Measurements from ENCODE around the gene NOL4L. TPM values are rescaled to one million over a fixed set of nuclear protein-coding genes. Genes with fewer than 3 reads are reported as not detected.
A peak's percentile ranks its signal among the peaks of the same experiment; 100 is the strongest.

NOL4L gene
- total and polyA plus RNA-seq, 4 donors = 7.9 to 20.6 (median 12.2) TPM

DNA sequence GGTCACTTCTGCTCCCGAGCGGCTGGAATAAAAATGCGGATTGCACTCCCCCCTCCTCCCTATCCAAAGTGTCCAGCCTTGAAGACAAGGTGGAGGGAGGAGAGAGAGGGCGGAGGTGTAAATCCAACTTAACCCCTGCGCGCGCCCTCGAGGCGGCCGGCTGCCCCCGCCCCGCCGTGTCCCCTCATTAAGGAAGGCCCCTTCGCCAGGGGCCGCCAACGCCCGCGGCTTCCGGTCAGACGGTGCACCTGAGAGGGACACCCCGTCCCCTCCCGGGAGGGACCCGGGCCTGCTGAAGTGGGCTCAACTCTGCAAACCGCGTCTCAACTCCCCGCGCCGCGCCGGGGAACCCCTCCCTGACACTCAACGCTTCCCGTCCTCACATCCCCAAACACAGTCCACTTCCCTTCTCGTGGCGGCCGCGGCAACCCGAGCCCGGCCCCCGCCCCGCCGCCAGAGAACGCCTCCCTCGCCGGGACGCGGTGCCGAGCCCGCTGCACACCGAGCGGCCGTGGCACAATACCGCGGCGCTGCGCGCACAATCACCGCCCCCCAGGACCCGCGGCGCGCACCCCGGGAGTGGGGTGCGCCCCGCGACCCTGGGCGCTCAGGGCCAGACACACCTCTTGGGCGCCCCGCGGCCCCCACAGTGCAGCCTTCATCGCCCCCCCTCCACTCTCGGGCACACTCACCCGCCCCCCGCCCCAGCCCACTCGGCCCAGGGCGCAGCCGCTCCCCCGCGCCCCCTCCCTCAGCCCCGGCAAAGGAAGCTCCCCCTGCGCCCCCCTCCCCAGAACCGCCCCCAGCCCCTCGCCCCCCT lies 102.5 kb downstream of the NOL4L start:
- peaks cover 2 to 50% (median 22%) of the 10 kb centered on the region in 5 donors for H3K4me1 ChIP-seq (ENCODE audit: control insufficient read depth in 5 of 5, insufficient read depth in 5 of 5, low read length in 5 of 5)
- ATAC-seq (ENCODE audit: insufficient read depth, low FRiP score) = peak; percentile 16
- peak overlapping the region; percentile 71 for H3K4me3 ChIP-seq
- H3K9ac ChIP-seq (ENCODE audit: insufficient read depth in 1 of 2, low read length in 2 of 2) = peak overlapping the region in 1 of 2 donors; percentile 34
- H3K27ac ChIP-seq (ENCODE audit: low read depth in 1 of 2, low read length in 1 of 2) = peak overlapping the region; percentile 43 to 89
- TF ChIP-seq CTCF (IDR thresholded peaks at IDR 0.05; ENCODE audit: control extremely low read depth, extremely low read depth) = no peak
- no peaks in the 10 kb centered on the region for H3K9me3 ChIP-seq (ENCODE audit: control insufficient read depth in 4 of 4, insufficient read depth in 3 of 4, low read length in 3 of 4)
- 1 to 2% methylated on average over 63 to 81 of the region's 82 CpGs for WGBS, 2 donors
- H3K27me3 ChIP-seq (ENCODE audit: control insufficient read depth in 3 of 3, insufficient read depth in 3 of 3, low read length in 2 of 3) = no peaks in the 10 kb centered on the region
- H3K36me3 ChIP-seq (ENCODE audit: control insufficient read depth in 4 of 4, insufficient read depth in 4 of 4, low read length in 4 of 4) = peaks cover 0 to 2% (median 0%) of the 10 kb centered on the region in 4 donors
- peak; percentile 49 to 53 (median 52) for DNase-seq

DNA sequence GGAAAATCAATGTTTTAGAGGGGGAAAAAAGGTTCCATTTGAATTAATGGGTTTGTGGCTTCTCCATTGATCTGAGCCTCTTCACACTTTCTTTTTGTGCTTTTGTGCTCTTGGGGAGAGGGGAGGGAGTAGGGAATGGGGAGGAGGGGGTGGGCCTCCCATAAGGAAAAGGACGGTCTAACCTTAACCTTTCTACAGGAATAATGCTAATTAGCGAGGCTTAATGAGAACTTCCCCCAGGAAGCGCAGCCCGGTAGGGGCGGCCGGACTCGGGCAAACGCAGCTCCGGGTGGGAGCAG lies 103.0 kb downstream of the NOL4L start:
- H3K27ac ChIP-seq (ENCODE audit: low read depth in 1 of 2, low read length in 1 of 2) = peak overlapping the region; percentile 7 to 89
- no peaks in the 10 kb centered on the region for H3K9me3 ChIP-seq (ENCODE audit: control insufficient read depth in 4 of 4, insufficient read depth in 3 of 4, low read length in 3 of 4)
- peak overlapping the region; percentile 68 for H3K4me3 ChIP-seq
- TF ChIP-seq CTCF (IDR thresholded peaks at IDR 0.05; ENCODE audit: control extremely low read depth, extremely low read depth) = no peak
- no peaks in the 10 kb centered on the region for H3K27me3 ChIP-seq (ENCODE audit: control insufficient read depth in 3 of 3, insufficient read depth in 3 of 3, low read length in 2 of 3)
- peaks cover 0 to 2% (median 0%) of the 10 kb centered on the region in 4 donors for H3K36me3 ChIP-seq (ENCODE audit: control insufficient read depth in 4 of 4, insufficient read depth in 4 of 4, low read length in 4 of 4)
- H3K9ac ChIP-seq (ENCODE audit: insufficient read depth in 1 of 2, low read length in 2 of 2) = peak overlapping the region; percentile 34 to 55
- DNase-seq (no peak), ATAC-seq (ENCODE audit: insufficient read depth, low FRiP score) (no peak)
- 2 to 10% methylated on average over 9 of the region's 9 CpGs for WGBS, 2 donors
- peaks cover 2 to 56% (median 28%) of the 10 kb centered on the region in 5 donors for H3K4me1 ChIP-seq (ENCODE audit: control insufficient read depth in 5 of 5, insufficient read depth in 5 of 5, low read length in 5 of 5)

DNA sequence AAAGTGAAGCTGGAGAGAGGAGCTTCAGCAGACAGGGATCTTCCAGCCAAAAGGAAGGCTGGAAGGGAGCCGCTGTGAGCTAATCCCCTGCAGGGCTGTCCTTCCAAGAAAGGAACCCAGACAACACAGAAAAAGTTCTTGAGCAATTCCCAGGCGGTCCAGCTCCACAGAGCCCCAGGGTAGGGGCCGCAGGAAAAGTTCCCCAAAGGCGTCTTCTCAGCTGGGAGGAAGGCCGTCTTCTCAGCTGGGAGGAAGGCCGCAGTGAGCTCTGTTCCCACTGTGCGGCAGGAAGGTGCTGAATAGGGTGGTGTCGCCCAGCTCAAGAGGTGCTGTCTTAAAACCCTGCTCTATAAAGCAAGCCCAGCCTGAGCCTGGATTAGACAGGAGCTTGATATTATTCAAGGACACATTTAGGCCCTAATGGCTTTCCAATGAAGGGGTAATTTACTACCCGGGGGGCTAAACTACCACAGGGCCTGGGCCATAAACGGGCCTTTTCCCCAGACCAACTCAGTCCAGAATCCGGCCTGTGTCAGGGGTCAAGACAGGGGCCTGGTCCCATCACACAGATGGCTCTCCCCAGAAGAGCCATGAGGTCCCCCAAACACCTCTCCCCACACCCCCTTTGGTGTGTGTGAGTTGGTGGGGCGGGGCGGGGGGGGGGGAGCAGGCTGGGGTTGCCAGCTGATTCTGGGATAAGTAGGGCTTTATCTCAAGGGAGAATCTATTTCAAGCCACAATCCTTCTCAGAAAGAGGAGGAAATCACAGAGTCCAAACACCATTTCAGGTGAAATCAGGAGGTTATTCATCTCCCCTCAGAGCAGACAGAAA lies 103.6 kb downstream of the NOL4L start:
- Histone ChIP-seq H3K9ac (ENCODE audit: insufficient read depth in 1 of 2, low read length in 2 of 2) (peak overlapping the region in 1 of 2 donors; percentile 55), H3K27me3 (ENCODE audit: control insufficient read depth in 3 of 3, insufficient read depth in 3 of 3, low read length in 2 of 3) (no peaks in the 10 kb centered on the region), H3K4me1 (ENCODE audit: control insufficient read depth in 5 of 5, insufficient read depth in 5 of 5, low read length in 5 of 5) (peaks cover 2 to 62% (median 34%) of the 10 kb centered on the region in 5 donors), H3K27ac (ENCODE audit: low read depth in 1 of 2, low read length in 1 of 2) (peak overlapping the region in 1 of 2 donors; percentile 75), H3K4me3 (no peak overlapping the region), H3K9me3 (ENCODE audit: control insufficient read depth in 4 of 4, insufficient read depth in 3 of 4, low read length in 3 of 4) (no peaks in the 10 kb centered on the region), H3K36me3 (ENCODE audit: control insufficient read depth in 4 of 4, insufficient read depth in 4 of 4, low read length in 4 of 4) (peaks cover 0 to 2% (median 0%) of the 10 kb centered on the region in 4 donors)
- no peak for TF ChIP-seq CTCF (IDR thresholded peaks at IDR 0.05; ENCODE audit: control extremely low read depth, extremely low read depth)
- DNase-seq (peak in 1 of 3 donors; percentile 53), ATAC-seq (ENCODE audit: insufficient read depth, low FRiP score) (no peak)
- WGBS, 2 donors = 29 to 34% methylated on average over 13 of the region's 13 CpGs

All from lung (tissue), 12 donors.